T-cell (primary cell): ENCODE measurements around the gene AHCYL1. TPM values are rescaled to one million over a fixed set of nuclear protein-coding genes. Genes with fewer than 3 reads are reported as not detected.

Experiments used
- ATAC-seq, 4 experiments: fragments of 200-7000 bp in 3 of 4; fragments of 150-1000 bp in 1 of 4; cut with Tn5 transposase; replicated peaks in 1 of 4; 1 replicate in 3 of 4; 2 replicates in 1 of 4; pipeline ENCODE4 v1.10.0; 2021; ENCODE audit warnings: moderate library complexity in 3 of 4, mild to moderate bottlenecking in 2 of 4, moderate number of reproducible peaks in 1 of 4
- CTCF ChIA-PET, 2 donors: fragments of 300-600 bp; sonication (Branson Sonifier 250); formaldehyde crosslinking; loops; one replicate each; lab custom pipeline; 2022; ENCODE audit warnings: antibody characterized with exemption in 2 of 2; lab: Charles Lee
- POLR2A ChIA-PET, 2 donors: fragments of 300-600 bp; sonication (Branson Sonifier 250); formaldehyde crosslinking; loops; one replicate each; lab custom pipeline; 2022; ENCODE audit warnings: antibody characterized with exemption in 2 of 2; lab: Charles Lee
- DNase-seq, 35 experiments: peaks; one replicate each; pipeline versions ENCODE4 v3.0.0 to v3.0.0-alpha.2; 2013 to 2023
- H3K27ac ChIP-seq: one replicate; pipeline ENCODE4 v1.5.1; 2013; ENCODE audit warnings: low read length
- H3K27me3 ChIP-seq, 2 experiments: replicated peaks in 1 of 2; 1 replicate in 1 of 2; 2 replicates in 1 of 2; pipeline versions ENCODE4 v1.6.1 to v1.7.0; 2013; ENCODE audit warnings: low read length in 1 of 2, mixed read lengths in 1 of 2; ENCODE audit not compliant: control insufficient read depth in 2 of 2, insufficient read depth in 2 of 2; ENCODE audit errors: extremely low read depth in 1 of 2
- H3K36me3 ChIP-seq, 2 donors: 1 replicate in 1 of 2; 2 replicates in 1 of 2; pipeline versions ENCODE4 v1.6.1 to v1.7.0; 2013; ENCODE audit warnings: low read length in 1 of 2; ENCODE audit not compliant: control insufficient read depth in 2 of 2, insufficient read depth in 1 of 2; ENCODE audit errors: extremely low read depth in 1 of 2
- H3K4me1 ChIP-seq, 2 experiments: 1 replicate in 1 of 2; 2 replicates in 1 of 2; pipeline versions ENCODE4 v1.6.1 to v1.7.0; 2013; ENCODE audit warnings: low read length in 2 of 2, mixed read lengths in 1 of 2; ENCODE audit not compliant: insufficient read depth in 2 of 2, control insufficient read depth in 1 of 2; ENCODE audit errors: extremely low read depth in 1 of 2
- H3K4me3 ChIP-seq, 2 donors: 1 replicate in 1 of 2; 2 replicates in 1 of 2; pipeline versions ENCODE4 v1.5.1 to v1.7.0; 2013; ENCODE audit warnings: mild to moderate bottlenecking in 2 of 2, low read length in 1 of 2, moderate library complexity in 1 of 2; ENCODE audit not compliant: control insufficient read depth in 1 of 2; ENCODE audit errors: extremely low read depth in 1 of 2
- H3K9me3 ChIP-seq: 2 replicates; pipeline ENCODE4 v1.7.0; 2013
- H3K27ac Mint-ChIP-seq, 2 donors: one replicate each; pipeline ENCODE4 v1.8.0; 2020 to 2021; ENCODE audit warnings: mild to moderate bottlenecking in 2 of 2, mixed read lengths in 2 of 2
- H3K27me3 Mint-ChIP-seq, 2 donors: one replicate each; pipeline ENCODE4 v1.8.0; 2021 to 2022; ENCODE audit warnings: mixed read lengths in 2 of 2
- H3K36me3 Mint-ChIP-seq: one replicate; pipeline ENCODE4 v1.8.0; 2021; ENCODE audit warnings: mixed read lengths
- H3K4me1 Mint-ChIP-seq, 3 donors: one replicate each; pipeline ENCODE4 v1.8.0; 2020 to 2022; ENCODE audit warnings: mixed read lengths in 3 of 3, mild to moderate bottlenecking in 1 of 3
- H3K4me3 Mint-ChIP-seq, 3 donors: one replicate each; pipeline ENCODE4 v1.8.0; 2020 to 2022; ENCODE audit warnings: mild to moderate bottlenecking in 3 of 3, mixed read lengths in 3 of 3, moderate library complexity in 3 of 3
- H3K9me3 Mint-ChIP-seq, 3 donors: one replicate each; pipeline ENCODE4 v1.8.0; 2020 to 2022; ENCODE audit warnings: mixed read lengths in 3 of 3
- WGBS: methylation state at CpG from one replicate; pipeline ENCODE4 v1.1.5; 2013; ENCODE audit warnings: missing lambda C conversion rate; ENCODE audit not compliant: insufficient coverage; 5-methylcytosine and 5-hydroxymethylcytosine counted together
- total RNA-seq, 35 experiments: library from RNA in 6 of 35; stranded (reverse) in 6 of 35; fragments of 120-200 nt in 1 of 35; gene quantifications; one replicate each; pipeline versions ENCODE4 v1.2.1 to v1.2.4 and lab custom pipeline; 2013 to 2026

The AHCYL1 gene
- total RNA-seq, 5 donors from 2014 or later (not counting 1 experiment from before 2014, with no cell fraction given), result 23.0 to 41.6 (median 38.9) TPM

DNA sequence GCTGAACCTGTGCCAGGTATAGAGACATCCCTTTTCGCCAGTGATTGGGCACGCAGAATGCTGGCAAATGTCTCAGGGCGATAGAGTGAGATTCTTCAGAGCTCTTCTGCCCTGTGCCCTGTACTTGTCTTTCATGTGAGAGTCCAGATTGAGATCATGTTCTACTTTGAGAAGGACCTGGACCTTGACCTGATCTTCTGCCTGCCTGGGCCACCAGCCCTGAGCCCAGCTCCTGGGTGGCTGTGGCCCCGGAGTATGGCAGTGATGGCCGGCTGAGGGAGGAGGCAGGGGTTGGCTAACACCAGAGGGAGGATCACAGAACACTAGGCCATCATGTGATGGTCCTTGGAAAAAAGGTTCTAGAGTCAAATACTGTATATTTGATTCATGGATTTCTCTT lies 63.7 kb downstream of the AHCYL1 start:
- H3K36me3 ChIP-seq, result peaks cover 32 to 93% of the 10 kb centered on the region in 2 donors
- Mint-ChIP-seq H3K9me3 (no peaks in the 10 kb centered on the region), H3K36me3 (peaks cover 71% of the 10 kb centered on the region), H3K4me1 (peaks cover 0 to 4% (median 0%) of the 10 kb centered on the region in 3 donors), H3K27me3 (no peaks in the 10 kb centered on the region), H3K4me3 (no peak overlapping the region), H3K27ac (no peak overlapping the region)
- ChIA-PET POLR2A (no interaction called here), CTCF (no interaction called here)
- 94% methylated on average over 5 of the region's 5 CpGs for WGBS
- H3K9me3 ChIP-seq, result no peaks in the 10 kb centered on the region
- no peaks in the 10 kb centered on the region for H3K4me1 ChIP-seq
- no peaks in the 10 kb centered on the region for H3K27me3 ChIP-seq
- ATAC-seq, result no peak
- H3K27ac ChIP-seq, result no peak overlapping the region
- no peak overlapping the region for H3K4me3 ChIP-seq
- DNase-seq, result no peak

- Mint-ChIP-seq H3K27me3 (no peaks in the 10 kb centered on the region), H3K9me3 (no peaks in the 10 kb centered on the region), H3K27ac (no peak overlapping the region), H3K4me3 (no peak overlapping the region), H3K4me1 (peaks cover 1 to 10% (median 1%) of the 10 kb centered on the region in 3 donors), H3K36me3 (peaks cover 71% of the 10 kb centered on the region)
- Histone ChIP-seq H3K9me3 (no peaks in the 10 kb centered on the region), H3K36me3 (peaks cover 36 to 93% of the 10 kb centered on the region in 2 donors), H3K4me1 (no peaks in the 10 kb centered on the region), H3K27ac (no peak overlapping the region), H3K4me3 (no peak overlapping the region), H3K27me3 (no peaks in the 10 kb centered on the region)
- ATAC-seq (no peak), DNase-seq (no peak)
- 93% methylated on average over 7 of the region's 9 CpGs for WGBS
- POLR2A ChIA-PET, result no interaction called here
- CTCF ChIA-PET, result no interaction called here
Observed at GRCh38 chr1:110048923-110049601, 64.5 kb downstream of the AHCYL1 start.

DNA sequence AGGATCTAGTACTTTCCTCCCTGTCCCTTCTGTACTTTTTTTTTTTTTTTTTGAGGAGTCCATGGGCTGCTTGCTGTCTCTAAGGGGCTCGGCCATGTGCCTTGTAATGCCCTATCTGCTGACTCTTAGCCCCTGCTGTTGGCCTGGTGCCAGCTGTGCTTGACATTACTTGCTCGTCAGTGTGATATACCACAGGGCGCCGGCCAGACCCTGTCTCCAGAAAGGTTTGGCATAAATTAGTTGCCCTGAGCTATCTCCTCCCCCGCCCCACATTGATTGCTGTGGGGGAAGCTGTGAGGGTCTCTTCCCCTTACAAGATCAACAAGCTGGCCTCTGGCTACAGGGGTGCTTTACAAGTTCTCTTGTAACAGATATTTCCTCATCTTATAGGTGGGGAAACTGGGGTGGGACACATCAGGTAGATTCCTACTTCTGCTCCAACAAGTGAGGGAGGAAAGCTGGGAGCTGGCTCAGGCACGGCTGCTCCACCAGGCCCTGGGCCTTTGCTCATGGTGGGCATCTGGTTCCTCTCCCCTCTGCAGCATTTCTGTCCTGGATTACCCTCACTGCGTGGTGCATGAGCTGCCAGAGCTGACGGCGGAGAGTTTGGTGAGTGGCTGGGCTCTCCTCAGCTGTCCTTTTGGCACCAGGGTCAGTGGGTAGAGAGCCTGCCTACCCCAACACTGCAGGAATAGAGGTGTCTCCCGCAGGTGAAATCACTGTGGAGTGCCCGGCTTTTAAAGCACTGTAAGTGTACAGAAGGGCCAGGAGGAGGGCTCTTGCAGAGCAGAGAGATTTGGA lies 65.4 kb downstream of the AHCYL1 start:
- Histone ChIP-seq H3K36me3 (peaks cover 36 to 95% of the 10 kb centered on the region in 2 donors), H3K9me3 (no peaks in the 10 kb centered on the region), H3K4me3 (no peak overlapping the region), H3K27me3 (no peaks in the 10 kb centered on the region), H3K27ac (no peak overlapping the region), H3K4me1 (no peaks in the 10 kb centered on the region)
- peaks cover 1 to 10% (median 1%) of the 10 kb centered on the region in 3 donors for H3K4me1 Mint-ChIP-seq
- peaks cover 71% of the 10 kb centered on the region for H3K36me3 Mint-ChIP-seq
- no peak overlapping the region for H3K27ac Mint-ChIP-seq
- 97% methylated on average over 4 of the region's 11 CpGs for WGBS
- ChIA-PET CTCF (interaction anchor here (1.0 to 1.8 kb wide), 2 partner anchors 10 to 20 kb away, joined by 3 to 12 read pairs; no protein-coding TSS in a partner anchor), POLR2A (no interaction called here)
- no peaks in the 10 kb centered on the region for H3K9me3 Mint-ChIP-seq
- no peak for ATAC-seq
- H3K27me3 Mint-ChIP-seq, result no peaks in the 10 kb centered on the region
- no peak for DNase-seq
- no peak overlapping the region for H3K4me3 Mint-ChIP-seq

DNA sequence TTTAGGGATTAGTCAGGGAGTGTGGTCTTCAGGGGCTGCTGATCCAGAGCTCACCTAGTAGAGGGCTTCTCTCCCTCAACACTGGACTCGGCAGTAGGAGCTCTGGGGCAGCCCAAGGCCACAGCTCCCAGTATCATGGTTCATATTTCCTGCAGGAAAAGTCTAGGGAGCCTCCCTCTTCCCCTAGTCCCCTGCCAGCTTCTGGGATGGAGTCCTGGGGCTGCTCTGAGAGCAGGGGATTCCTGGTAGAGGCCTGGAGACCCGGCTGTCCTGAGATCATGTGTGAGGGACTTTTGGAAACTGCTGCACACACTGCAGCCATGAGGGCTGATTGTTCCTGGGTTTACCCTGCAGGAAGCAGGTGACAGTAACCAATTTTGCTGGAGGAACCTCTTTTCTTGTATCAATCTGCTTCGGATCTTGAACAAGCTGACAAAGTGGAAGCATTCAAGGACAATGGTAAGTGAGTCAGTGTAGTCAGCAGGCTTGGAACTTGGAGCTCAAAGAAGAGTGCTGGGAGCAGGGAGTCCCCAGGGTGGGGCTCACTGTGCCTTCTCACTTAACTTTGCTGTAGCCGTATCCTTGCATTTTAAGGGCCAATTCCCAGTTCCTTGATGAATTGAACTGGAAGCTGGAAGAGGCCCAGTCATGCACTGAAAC lies 66.2 kb downstream of the AHCYL1 start:
- no peaks in the 10 kb centered on the region for H3K9me3 ChIP-seq
- Mint-ChIP-seq H3K27me3 (no peaks in the 10 kb centered on the region), H3K27ac (no peak overlapping the region), H3K4me1 (peaks cover 1 to 10% (median 1%) of the 10 kb centered on the region in 3 donors), H3K4me3 (no peak overlapping the region), H3K9me3 (no peaks in the 10 kb centered on the region), H3K36me3 (peaks cover 71% of the 10 kb centered on the region)
- no peaks in the 10 kb centered on the region for H3K4me1 ChIP-seq
- POLR2A ChIA-PET, result no interaction called here
- no peaks in the 10 kb centered on the region for H3K27me3 ChIP-seq
- DNase-seq, result no peak
- H3K4me3 ChIP-seq, result no peak overlapping the region
- 93% methylated on average over 2 of the region's 4 CpGs for WGBS
- CTCF ChIA-PET, result interaction anchor here (0.6 to 1.8 kb wide), 5 partner anchors 9 to 403 kb away, joined by 3 to 12 read pairs (median 3); no protein-coding TSS in a partner anchor
- H3K27ac ChIP-seq, result no peak overlapping the region
- ATAC-seq, result no peak
- peaks cover 37 to 95% of the 10 kb centered on the region in 2 donors for H3K36me3 ChIP-seq

DNA sequence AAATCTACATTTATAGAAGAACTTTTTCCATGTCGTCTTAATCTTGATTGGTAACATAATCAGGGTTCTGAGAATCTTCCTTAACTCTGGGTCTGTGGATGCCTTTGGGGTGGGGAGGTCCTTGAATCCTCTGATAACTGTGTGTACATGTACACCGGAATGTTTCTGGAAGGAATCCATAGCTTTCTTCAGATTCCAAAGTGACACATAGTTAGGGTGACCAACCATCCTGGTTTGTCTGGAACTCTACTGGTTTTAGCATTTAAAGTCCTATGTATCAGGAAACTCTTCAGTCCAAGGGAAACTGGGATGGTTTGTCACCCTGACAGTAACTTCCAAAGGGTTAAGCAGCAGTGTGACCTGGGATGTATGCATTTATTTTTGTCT lies 66.7 kb downstream of the AHCYL1 start:
- no peaks in the 10 kb centered on the region for H3K27me3 Mint-ChIP-seq
- ChIA-PET CTCF (interaction anchor here (0.6 to 1.8 kb wide), 5 partner anchors 8 to 403 kb away, joined by 3 to 12 read pairs (median 3); no protein-coding TSS in a partner anchor), POLR2A (no interaction called here)
- H3K4me3 Mint-ChIP-seq, result no peak overlapping the region
- no peak overlapping the region for H3K27ac Mint-ChIP-seq
- Histone ChIP-seq H3K36me3 (peaks cover 42 to 96% of the 10 kb centered on the region in 2 donors), H3K27ac (no peak overlapping the region), H3K4me3 (no peak overlapping the region), H3K4me1 (no peaks in the 10 kb centered on the region), H3K9me3 (no peaks in the 10 kb centered on the region), H3K27me3 (no peaks in the 10 kb centered on the region)
- DNase-seq, result no peak
- ATAC-seq, result no peak
- WGBS, result no CpG with 5 or more reads among the region's 2 CpGs
- peaks cover 72% of the 10 kb centered on the region for H3K36me3 Mint-ChIP-seq
- H3K9me3 Mint-ChIP-seq, result no peaks in the 10 kb centered on the region
- peaks cover 1 to 10% (median 1%) of the 10 kb centered on the region in 3 donors for H3K4me1 Mint-ChIP-seq
